KMS-11 (cell line): ENCODE measurements around the gene HIRA.

ENCODE experiments used
- H2AFZ ChIP-seq: fragments of 200-600 bp; sonication (generic); 2 replicates; pipeline ENCODE4 v1.6.1; 2016; ENCODE audit warnings: antibody characterized with exemption, mixed run types, low read depth
- H3K27ac ChIP-seq: fragments of 200-600 bp; sonication (generic); 2 replicates; pipeline ENCODE4 v1.6.1; 2016; ENCODE audit warnings: mild to moderate bottlenecking, mixed run types
- H3K27me3 ChIP-seq: fragments of 200-600 bp; sonication (generic); 2 replicates; pipeline ENCODE4 v1.6.1; 2017; ENCODE audit warnings: mild to moderate bottlenecking, low read depth, mixed run types, moderate library complexity; ENCODE audit not compliant: insufficient read depth
- H3K36me3 ChIP-seq: fragments of 200-600 bp; sonication (generic); 2 replicates; pipeline ENCODE4 v1.6.1; 2017; ENCODE audit warnings: mild to moderate bottlenecking, mixed run types; ENCODE audit not compliant: insufficient read depth
- H3K4me1 ChIP-seq: fragments of 200-600 bp; sonication (generic); 2 replicates; pipeline ENCODE4 v1.6.1; 2016; ENCODE audit warnings: mild to moderate bottlenecking, low read depth, mixed run types; ENCODE audit not compliant: poor library complexity, severe bottlenecking
- H3K4me2 ChIP-seq: fragments of 200-600 bp; sonication (generic); 2 replicates; pipeline ENCODE4 v1.7.0; 2016; ENCODE audit warnings: mild to moderate bottlenecking, mixed run types
- H3K4me3 ChIP-seq: fragments of 200-600 bp; sonication (generic); IDR thresholded peaks from 2 replicates; pipeline ENCODE4 v1.6.1; 2017; ENCODE audit warnings: low read depth, low read length, mixed read lengths; ENCODE audit not compliant: insufficient read depth
- H3K79me2 ChIP-seq: fragments of 200-600 bp; sonication (generic); 2 replicates; pipeline ENCODE4 v1.6.1; 2016; ENCODE audit warnings: low read depth, mixed run types; ENCODE audit not compliant: insufficient read depth
- H3K9ac ChIP-seq: fragments of 200-600 bp; sonication (generic); 2 replicates; pipeline ENCODE4 v1.6.1; 2016; ENCODE audit warnings: mild to moderate bottlenecking, mixed run types
- H4K20me1 ChIP-seq: fragments of 200-600 bp; sonication (generic); 2 replicates; pipeline ENCODE4 v1.6.1; 2016; ENCODE audit warnings: mild to moderate bottlenecking, mixed run types; ENCODE audit not compliant: insufficient read depth
- TF ChIP-seq, protein P1 (sequence below): fragments of 200-600 bp; sonication (generic); conservative IDR thresholded peaks from 2 replicates; pipeline ENCODE4 v1.6.1; 2017; ENCODE audit warnings: low read depth, mild to moderate bottlenecking, antibody characterized with exemption, low read length, moderate library complexity, mixed read lengths

The HIRA gene

DNA sequence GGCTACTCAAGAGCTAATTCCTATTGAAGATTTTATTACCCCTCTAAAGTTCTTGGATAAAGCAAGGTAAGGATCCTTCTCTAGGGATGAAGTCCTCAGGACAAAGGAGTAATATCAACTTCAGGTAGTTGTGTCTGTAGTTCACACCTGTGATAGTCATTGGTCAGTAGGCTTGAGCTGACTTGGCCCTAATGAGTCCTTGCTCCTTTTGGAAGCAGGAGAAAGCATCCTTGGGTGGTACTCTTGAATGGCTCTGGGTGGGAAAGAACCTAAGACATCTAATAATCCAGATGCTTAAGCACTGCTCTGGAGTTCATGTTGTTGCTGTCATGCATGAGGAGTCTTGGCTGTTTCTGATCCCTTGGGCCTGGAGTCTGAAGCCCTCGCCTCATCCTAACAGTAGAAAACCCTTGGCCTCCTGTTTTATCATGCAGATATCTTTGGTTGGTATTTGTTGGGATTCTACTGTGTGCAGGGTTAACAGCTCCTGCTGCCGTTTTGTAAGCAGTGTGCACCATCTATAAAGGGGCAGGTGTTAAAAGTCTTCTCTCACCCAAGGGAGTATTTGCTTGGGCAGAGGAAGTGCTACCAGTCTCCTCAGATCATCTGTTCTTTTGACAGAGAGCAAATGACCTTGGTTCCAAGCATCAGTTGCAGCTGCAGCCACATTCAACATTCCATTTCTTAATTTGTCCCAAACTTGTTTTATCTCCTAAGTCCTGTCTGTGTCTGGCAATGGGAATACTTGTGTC is 3.5 kb upstream of the HIRA start:
- H3K36me3 ChIP-seq, result no peaks in the 10 kb centered on the region
- TF ChIP-seq, protein P1, sequence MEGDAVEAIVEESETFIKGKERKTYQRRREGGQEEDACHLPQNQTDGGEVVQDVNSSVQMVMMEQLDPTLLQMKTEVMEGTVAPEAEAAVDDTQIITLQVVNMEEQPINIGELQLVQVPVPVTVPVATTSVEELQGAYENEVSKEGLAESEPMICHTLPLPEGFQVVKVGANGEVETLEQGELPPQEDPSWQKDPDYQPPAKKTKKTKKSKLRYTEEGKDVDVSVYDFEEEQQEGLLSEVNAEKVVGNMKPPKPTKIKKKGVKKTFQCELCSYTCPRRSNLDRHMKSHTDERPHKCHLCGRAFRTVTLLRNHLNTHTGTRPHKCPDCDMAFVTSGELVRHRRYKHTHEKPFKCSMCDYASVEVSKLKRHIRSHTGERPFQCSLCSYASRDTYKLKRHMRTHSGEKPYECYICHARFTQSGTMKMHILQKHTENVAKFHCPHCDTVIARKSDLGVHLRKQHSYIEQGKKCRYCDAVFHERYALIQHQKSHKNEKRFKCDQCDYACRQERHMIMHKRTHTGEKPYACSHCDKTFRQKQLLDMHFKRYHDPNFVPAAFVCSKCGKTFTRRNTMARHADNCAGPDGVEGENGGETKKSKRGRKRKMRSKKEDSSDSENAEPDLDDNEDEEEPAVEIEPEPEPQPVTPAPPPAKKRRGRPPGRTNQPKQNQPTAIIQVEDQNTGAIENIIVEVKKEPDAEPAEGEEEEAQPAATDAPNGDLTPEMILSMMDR, result no peak
- H3K79me2 ChIP-seq, result peaks cover 22% of the 10 kb centered on the region
- no peak overlapping the region for H3K27ac ChIP-seq
- H3K4me3 ChIP-seq, result no peak overlapping the region
- no peaks in the 10 kb centered on the region for H4K20me1 ChIP-seq
- no peak overlapping the region for H3K4me2 ChIP-seq
- H3K27me3 ChIP-seq, result no peaks in the 10 kb centered on the region
- no peak overlapping the region for H3K9ac ChIP-seq
- peaks cover 10% of the 10 kb centered on the region for H3K4me1 ChIP-seq
- no peak overlapping the region for H2AFZ ChIP-seq

DNA sequence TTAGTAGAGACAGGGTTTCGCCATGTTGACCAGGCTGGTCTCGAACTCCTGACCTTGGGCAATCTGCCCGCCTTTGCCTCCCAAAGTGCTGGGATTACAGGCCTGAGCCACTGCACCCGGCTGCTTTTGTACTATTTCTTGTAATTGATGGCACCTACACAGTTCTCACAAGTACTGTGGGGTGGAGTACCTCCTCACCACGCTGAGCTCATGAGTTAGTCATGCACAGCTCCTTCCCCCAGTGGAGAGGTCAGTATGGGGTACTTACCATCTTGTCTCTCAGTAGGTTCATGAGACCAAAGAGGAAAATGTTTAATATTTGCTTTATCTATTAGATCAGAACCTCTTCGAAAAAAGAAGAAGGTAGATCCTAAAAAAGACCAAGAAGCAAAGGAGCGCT is 2.9 kb upstream of the HIRA start:
- H3K79me2 ChIP-seq, result peaks cover 28% of the 10 kb centered on the region
- no peak overlapping the region for H3K4me2 ChIP-seq
- H3K27me3 ChIP-seq, result no peaks in the 10 kb centered on the region
- TF ChIP-seq, protein P1, result no peak
- no peak overlapping the region for H3K4me3 ChIP-seq
- H4K20me1 ChIP-seq, result no peaks in the 10 kb centered on the region
- H2AFZ ChIP-seq, result no peak overlapping the region
- H3K9ac ChIP-seq, result no peak overlapping the region
- H3K27ac ChIP-seq, result no peak overlapping the region
- peaks cover 13% of the 10 kb centered on the region for H3K4me1 ChIP-seq
- no peaks in the 10 kb centered on the region for H3K36me3 ChIP-seq

DNA sequence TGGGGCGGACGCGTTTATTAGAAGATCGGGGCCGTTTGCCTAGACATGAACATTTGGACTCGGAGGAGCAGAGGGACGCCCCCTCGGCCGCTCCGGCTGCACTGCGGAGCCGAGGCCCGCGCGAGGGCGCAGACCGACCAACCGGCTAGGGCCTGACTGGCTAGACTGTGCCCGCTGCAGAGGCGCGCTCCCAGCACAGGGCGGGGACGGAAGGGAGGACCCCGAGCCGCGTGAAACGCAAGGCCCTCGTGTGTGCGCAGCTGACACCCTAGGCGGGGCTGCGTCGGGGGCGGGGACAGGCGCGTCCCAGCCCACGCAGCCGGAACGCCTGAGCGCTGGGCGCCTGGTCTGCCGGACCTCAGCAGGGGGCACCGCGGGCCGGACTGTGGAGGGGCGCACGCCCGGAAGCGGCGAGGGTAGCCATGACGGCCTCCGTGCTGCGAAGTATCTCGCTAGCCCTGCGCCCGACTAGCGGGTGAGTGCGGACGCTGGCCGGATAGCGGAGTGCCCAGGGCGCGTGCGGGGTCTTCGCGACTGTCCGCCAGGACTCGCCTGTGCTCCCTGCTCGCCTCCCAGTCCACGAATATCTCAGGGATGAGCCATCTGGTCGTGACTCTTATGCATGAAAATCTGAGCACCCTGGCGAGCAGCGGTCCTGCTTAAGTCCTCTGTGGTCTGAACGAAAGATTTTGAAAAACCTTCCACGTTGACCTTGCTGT is 759 bp upstream of the HIRA start, which contains the start of gene MRPL40:
Gene MRPL40, plus strand, starts transcription at position 413 of the 719 bp plus-strand sequence. Its CDS starts 10 bp downstream, at position 423.
- H3K79me2 ChIP-seq, result peaks cover 49% of the 10 kb centered on the region
- H3K9ac ChIP-seq, result peak within 1 kb of the TSS; percentile 94
- TF ChIP-seq, protein P1, result no peak
- H2AFZ ChIP-seq, result peak within 1 kb of the TSS; percentile 35
- H3K4me1 ChIP-seq, result peaks cover 34% of the 10 kb centered on the region
- H3K27me3 ChIP-seq, result no peaks in the 10 kb centered on the region
- no peak within 1 kb of the TSS for H3K4me3 ChIP-seq
- H3K36me3 ChIP-seq, result no peaks in the 10 kb centered on the region
- peaks cover 13% of the 10 kb centered on the region; the same call in 1 of the 2 replicates for H4K20me1 ChIP-seq
- H3K4me2 ChIP-seq, result peak within 1 kb of the TSS; percentile 80
- H3K27ac ChIP-seq, result peak within 1 kb of the TSS; percentile 98

DNA sequence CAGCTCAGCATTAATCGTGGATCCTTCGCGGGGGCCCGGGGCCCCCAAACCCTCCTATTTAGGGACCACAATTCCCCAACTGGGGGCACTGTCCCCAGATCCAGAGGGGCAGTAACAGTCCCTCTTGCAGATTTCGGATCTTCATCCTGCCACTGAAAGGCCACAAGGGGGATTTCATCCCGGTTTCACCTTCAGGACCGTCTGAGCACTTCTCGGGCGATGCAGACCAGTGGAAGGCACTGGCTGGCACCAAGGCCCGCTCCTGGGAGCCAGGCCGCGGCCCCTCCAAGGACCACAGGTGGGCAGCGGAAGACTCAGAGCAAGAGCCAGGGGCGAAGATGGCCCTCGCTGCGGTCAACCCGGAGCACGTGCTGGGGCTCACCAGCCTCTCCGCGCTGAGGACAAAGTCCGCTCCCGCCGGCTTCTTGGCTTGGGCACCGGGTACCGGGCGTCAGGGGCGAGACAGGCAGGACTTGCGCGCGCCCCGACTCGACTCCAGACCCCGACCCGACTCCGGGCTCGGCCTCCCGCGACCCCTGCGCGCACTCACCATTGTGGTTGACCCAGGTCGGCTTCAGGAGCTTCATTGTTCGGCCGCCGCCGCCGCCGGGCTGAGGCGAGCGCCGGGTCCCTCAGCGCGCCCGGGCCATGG is 517 bp downstream of the HIRA start:
- peak overlapping the region; percentile 98 for H3K27ac ChIP-seq
- H3K4me1 ChIP-seq, result peaks cover 47% of the 10 kb centered on the region
- no peaks in the 10 kb centered on the region; the same call in 1 of the 2 replicates for H3K36me3 ChIP-seq
- H3K4me2 ChIP-seq, result peak overlapping the region; percentile 72; the same call in 1 of the 2 replicates
- H3K9ac ChIP-seq, result peak overlapping the region; percentile 94
- no peak overlapping the region for H3K4me3 ChIP-seq
- no peak overlapping the region for H2AFZ ChIP-seq
- TF ChIP-seq, protein P1, result peak; percentile 29; the same call in 1 of the 2 replicates
- no peaks in the 10 kb centered on the region for H3K27me3 ChIP-seq
- peaks cover 62% of the 10 kb centered on the region for H3K79me2 ChIP-seq
- peaks cover 26% of the 10 kb centered on the region; the same call in 1 of the 2 replicates for H4K20me1 ChIP-seq
